GM06990 (cell line): ENCODE measurements around the gene MCMBP.
"Not testable (repeated sequence)": the region's sequence is repeated elsewhere in the genome, so short reads cannot be mapped to it uniquely, and the experiment has no call there.

Experiments used
- DNase-seq: peaks from one replicate; pipeline ENCODE4 v3.0.0-alpha.2; 2011; ENCODE audit not compliant: insufficient read length; ENCODE audit errors: extremely low read depth
- H3K27me3 ChIP-seq: replicated peaks from 2 replicates; pipeline ENCODE4 v1.6.0; 2011; ENCODE audit warnings: low read length; ENCODE audit not compliant: control insufficient read depth, insufficient read depth
- H3K36me3 ChIP-seq: 2 replicates; pipeline ENCODE4 v1.5.1; 2011; ENCODE audit warnings: low read length; ENCODE audit not compliant: control insufficient read depth, insufficient read depth
- H3K4me3 ChIP-seq: replicated peaks from 2 replicates; pipeline ENCODE4 v1.5.1; 2011; ENCODE audit warnings: low read depth, mild to moderate bottlenecking, control low read depth, low read length
- CTCF ChIP-seq: IDR thresholded peaks from 2 replicates; pipeline ENCODE4 v1.5.1; 2011; ENCODE audit warnings: low read length, control low read depth, mild to moderate bottlenecking, inconsistent platforms; ENCODE audit not compliant: insufficient read depth, poor library complexity, severe bottlenecking

Gene MCMBP

DNA sequence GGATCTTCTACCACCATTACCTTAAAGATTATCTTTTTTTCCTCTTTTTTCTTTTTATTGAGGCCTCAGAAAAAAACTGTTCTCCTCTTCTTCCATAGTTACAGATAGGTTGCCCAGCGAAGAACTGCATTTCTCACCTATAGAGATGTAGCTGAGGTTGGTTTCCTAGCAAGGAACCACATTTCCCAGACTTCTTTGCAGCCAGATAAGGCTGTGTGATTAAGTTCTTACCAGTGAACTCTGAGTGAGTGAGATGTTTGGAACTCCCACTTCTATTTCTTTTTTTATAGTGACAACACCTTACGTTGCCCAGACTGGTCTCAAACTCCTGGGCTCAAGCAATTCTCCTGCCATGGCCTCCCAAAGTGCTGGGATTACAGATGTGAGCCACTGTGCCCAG is 5.9 kb upstream of the MCMBP start:
- H3K36me3 ChIP-seq = no peaks in the 10 kb centered on the region
- no peak overlapping the region for H3K4me3 ChIP-seq
- TF ChIP-seq CTCF = no peak
- no peaks in the 10 kb centered on the region for H3K27me3 ChIP-seq
- no peak for DNase-seq

DNA sequence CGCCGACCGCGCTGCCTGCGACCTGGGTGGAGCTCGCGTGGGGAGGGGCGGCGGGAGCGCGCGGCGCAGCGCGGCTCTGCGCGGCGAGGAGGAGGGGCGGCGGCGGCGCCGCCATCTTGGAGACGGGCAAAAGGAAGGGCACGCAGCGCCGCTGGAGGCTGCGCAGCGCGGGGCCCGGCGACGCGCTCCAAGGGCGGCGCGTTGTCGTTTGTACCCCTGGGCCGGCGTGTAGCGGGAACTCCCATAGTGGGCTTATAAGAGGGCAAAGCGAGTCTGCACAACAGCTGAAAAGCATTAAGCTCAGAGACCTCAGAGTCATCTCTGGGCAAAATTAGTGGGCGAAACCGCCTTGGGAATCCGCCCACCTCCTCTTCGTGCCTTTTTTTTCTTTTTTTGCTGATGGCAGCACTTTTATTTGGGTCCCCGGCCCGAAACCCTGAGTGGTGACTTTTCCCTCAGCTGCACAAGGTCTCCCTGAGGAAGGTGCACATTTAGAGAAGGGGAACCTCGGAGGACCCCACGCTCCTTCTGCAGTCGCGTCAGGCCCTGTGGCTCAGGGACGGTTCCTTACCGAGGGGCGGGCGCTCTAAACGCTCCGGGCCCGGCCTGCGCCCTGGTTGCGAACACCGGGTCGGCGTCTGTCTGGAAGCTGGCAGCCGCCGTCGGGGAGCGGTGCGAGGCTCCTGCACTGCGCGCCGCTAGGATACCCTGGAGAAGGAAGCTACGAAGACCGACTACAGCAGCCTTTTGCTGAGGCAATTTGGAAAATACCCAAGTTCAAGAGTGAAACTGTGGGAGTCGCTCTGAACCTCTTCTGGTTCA is 428 bp upstream of the MCMBP start:
- peak; percentile 97 for DNase-seq
- peak overlapping the region; percentile 76 for H3K4me3 ChIP-seq
- no peak for TF ChIP-seq CTCF

DNA sequence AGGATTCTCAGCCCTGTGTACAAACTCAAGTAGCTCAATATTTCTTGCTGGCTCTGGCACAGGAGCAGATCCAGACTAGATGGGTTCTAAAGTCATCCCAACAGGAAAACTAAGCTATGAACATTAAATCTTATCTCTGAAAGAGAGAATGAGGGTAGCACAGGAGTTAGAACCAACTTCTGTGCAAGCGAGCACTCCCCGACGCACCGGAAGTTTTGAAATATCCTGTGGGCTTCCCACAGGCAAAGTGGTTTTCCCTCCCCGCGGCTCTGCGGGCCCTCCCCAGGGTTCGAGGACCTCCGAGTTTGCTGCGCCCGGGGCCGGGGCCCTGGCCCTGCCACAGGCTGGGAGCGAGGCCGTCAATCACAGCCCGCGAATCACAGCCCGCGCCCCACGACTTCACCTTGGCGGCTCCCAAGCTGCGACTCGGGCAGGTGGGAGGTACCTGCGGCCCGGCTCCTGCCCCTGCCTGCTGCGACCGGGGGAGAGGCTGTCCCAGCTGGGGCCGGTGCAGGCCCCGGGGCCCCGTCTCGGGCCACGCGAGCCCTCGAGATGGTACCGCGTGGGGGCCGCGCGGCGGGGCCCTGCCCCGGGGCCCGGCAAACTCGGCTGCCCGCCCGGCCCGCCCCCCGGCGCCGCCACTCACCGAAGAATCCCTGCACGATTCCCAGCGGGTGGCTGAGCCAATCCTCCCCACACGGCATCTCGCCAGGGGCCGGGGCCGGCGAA is 598 bp downstream of the MCMBP start:
- H3K4me3 ChIP-seq = peak overlapping the region; percentile 76
- peak; percentile 75 for DNase-seq
- H3K27me3 ChIP-seq = no peaks in the 10 kb centered on the region
- TF ChIP-seq CTCF = no peak
- no peaks in the 10 kb centered on the region for H3K36me3 ChIP-seq

More for the DNA sequence above, 428 bp upstream of the MCMBP start:
- H3K36me3 ChIP-seq = no peaks in the 10 kb centered on the region
- no peaks in the 10 kb centered on the region for H3K27me3 ChIP-seq

DNA sequence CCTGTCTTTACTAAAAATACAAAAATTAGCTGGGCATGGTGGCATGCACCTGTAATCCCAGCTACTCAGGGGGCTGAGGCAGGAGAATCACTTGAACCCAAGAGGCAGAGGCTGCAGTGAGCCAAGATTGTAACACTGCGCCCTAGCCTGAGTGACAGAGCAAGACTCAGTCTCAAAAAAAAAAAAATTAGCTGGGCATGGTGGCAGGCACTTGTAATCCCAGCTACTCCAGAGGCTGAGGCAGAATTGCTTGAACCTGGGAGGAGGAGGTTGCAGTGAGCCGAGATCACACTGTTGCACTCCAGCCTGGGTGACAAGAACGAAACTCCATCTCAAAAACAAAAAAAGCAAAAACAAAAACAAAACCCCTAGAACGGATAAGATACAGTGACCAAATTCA is 3.2 kb downstream of the MCMBP start:
- DNase-seq, H3K36me3 ChIP-seq, H3K27me3 ChIP-seq, H3K4me3 ChIP-seq: not testable (repeated sequence)

- no peak for TF ChIP-seq CTCF
- no peak for DNase-seq
- no peaks in the 10 kb centered on the region; the same call in 1 of the 2 replicates for H3K36me3 ChIP-seq
- no peak overlapping the region for H3K4me3 ChIP-seq
- no peaks in the 10 kb centered on the region for H3K27me3 ChIP-seq
Observed at GRCh38 chr10:119867317-119867716, 5.3 kb downstream of the MCMBP start.

DNA sequence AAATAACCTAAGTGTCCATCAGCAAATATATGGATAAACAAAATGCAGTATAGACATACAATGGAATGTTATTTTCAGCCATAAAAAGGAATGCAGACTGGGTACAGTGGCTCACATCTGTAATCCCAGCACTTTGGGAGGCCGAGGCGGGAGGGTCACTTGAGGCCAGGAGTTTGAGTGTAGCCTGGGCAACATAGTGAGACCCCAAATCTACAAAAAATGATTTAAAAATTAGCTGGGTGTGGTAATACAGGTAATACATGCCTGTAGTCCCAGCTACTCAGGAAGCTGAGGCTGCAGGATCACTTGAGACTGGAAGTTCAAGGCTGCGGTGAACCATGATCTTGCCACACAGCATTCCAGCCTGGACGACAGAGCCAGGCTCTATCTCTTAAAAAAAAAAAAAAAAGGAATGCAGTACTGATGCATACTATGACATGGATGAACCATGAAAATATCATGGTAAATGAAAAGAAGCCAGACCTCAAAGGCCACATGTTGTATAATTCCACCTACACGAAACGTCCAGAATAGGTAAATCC is 6.9 kb downstream of the MCMBP start:
- Histone ChIP-seq H3K36me3 (no peaks in the 10 kb centered on the region; the same call in 1 of the 2 replicates), H3K27me3 (no peaks in the 10 kb centered on the region), H3K4me3 (no peak overlapping the region)
- no peak for DNase-seq
- no peak for TF ChIP-seq CTCF
